Kidney (tissue), 14 donors: Measurements from ENCODE around the gene EIF4G1. TPM values are rescaled to one million over a fixed set of nuclear protein-coding genes. Genes with fewer than 3 reads are reported as not detected.

Experiments
- DNase-seq, 5 donors: peaks; one replicate each; pipeline ENCODE4 v3.0.0-alpha.2; 2013 to 2020
- FAIRE-seq: peaks from 2 replicates; lab custom pipeline; 2012; peaks lifted over from hg19 to GRCh38; lab: Jason Lieb, UNC
- H3K27ac ChIP-seq, 2 donors: one replicate each; pipeline ENCODE4 v1.7.0; 2013; ENCODE audit warnings: low read depth in 2 of 2, low read length in 2 of 2, inconsistent platforms in 1 of 2
- H3K27me3 ChIP-seq: one replicate; pipeline ENCODE4 v1.7.1; 2013; ENCODE audit warnings: low read length, inconsistent platforms; ENCODE audit not compliant: control insufficient read depth, insufficient read depth
- H3K36me3 ChIP-seq, 3 donors: one replicate each; pipeline versions ENCODE4 v1.7.0 to v1.7.1; 2013; ENCODE audit warnings: low read length in 3 of 3, control low read depth in 1 of 3, inconsistent platforms in 1 of 3; ENCODE audit not compliant: insufficient read depth in 3 of 3, control insufficient read depth in 2 of 3
- H3K4me1 ChIP-seq, 3 donors: one replicate each; pipeline versions ENCODE4 v1.7.0 to v1.7.1; 2013; ENCODE audit warnings: low read length in 3 of 3, inconsistent platforms in 1 of 3, low read depth in 1 of 3; ENCODE audit not compliant: control insufficient read depth in 2 of 3, insufficient read depth in 2 of 3
- H3K4me3 ChIP-seq, 3 donors: one replicate each; pipeline versions ENCODE4 v1.7.0 to v1.8.1; 2013; ENCODE audit warnings: low read length in 3 of 3, control low read depth in 1 of 3, inconsistent platforms in 1 of 3
- H3K9ac ChIP-seq, 3 donors: one replicate each; pipeline versions ENCODE4 v1.7.0 to v1.7.1; 2013; ENCODE audit warnings: low read length in 3 of 3, control low read depth in 1 of 3, inconsistent platforms in 1 of 3
- H3K9me3 ChIP-seq, 3 donors: one replicate each; pipeline versions ENCODE4 v1.7.0 to v1.7.1; 2013; ENCODE audit warnings: low read length in 3 of 3, control low read depth in 1 of 3, inconsistent platforms in 1 of 3; ENCODE audit not compliant: control insufficient read depth in 2 of 3, insufficient read depth in 1 of 3
- CTCF ChIP-seq: IDR thresholded peaks from 3 replicates; pipeline ENCODE4 v1.5.1; 2012; ENCODE audit warnings: mild to moderate bottlenecking, moderate library complexity, borderline replicate concordance; ENCODE audit not compliant: insufficient read depth; ENCODE audit errors: extremely low read depth
- intact Hi-C: fragments of 100-400 bp; cut with DNase I; formaldehyde crosslinking; loops from one replicate; pipeline ENCODE4 v1.11.1; 2022
- polyA plus RNA-seq: library from polyadenylated mRNA; stranded (reverse); fragments of 350-450 nt; fragmentation: Illumina TruSeq; extraction: RNeasy Lipid Tissue Mini Kit (QIAGEN cat#74804); gene quantifications from one replicate; pipeline ENCODE4 v1.2.3, GENCODE V29; 2014; ENCODE audit warnings: low read depth, low replicate concordance; ENCODE audit not compliant: insufficient read depth
- total RNA-seq: library from RNA; stranded (reverse); fragmentation: NEBNext Ultra II Directional; extraction: Animal tissue kit (Norgen Biotek cat#: 25700); gene quantifications from one replicate; pipeline ENCODE4 v1.2.1, GENCODE V29; 2021
- donor health status: control.
- donor health status: control.
- donor health status: control.
- donor health status: control.
- donor health status: control.
- donor health status: DM: yes; HTN: yes; CAD: no.
- donor health status: Normal renal cell carcinoma (clear cell type).

Gene EIF4G1
- total and polyA plus RNA-seq, 2 donors from 2014 or later: 118 to 327 TPM

GRCh38 chr3:184317201-184317600, 2.8 kb downstream of the EIF4G1 start:
- FAIRE-seq (no peak), DNase-seq (no peak)
- intact Hi-C loops: no loop called here
- peak overlapping the region in 1 of 3 donors; percentile 87 for H3K9ac ChIP-seq
- peak overlapping the region in 2 of 3 donors; percentile 79 to 90 for H3K4me3 ChIP-seq
- peaks cover 0 to 34% (median 24%) of the 10 kb centered on the region in 3 donors for H3K4me1 ChIP-seq
- TF ChIP-seq CTCF: no peak
- no peak overlapping the region for H3K27ac ChIP-seq
- H3K36me3 ChIP-seq: peaks cover 0 to 29% (median 23%) of the 10 kb centered on the region in 3 donors
- no peaks in the 10 kb centered on the region for H3K27me3 ChIP-seq
- no peaks in the 10 kb centered on the region for H3K9me3 ChIP-seq

GRCh38 chr3:184320104-184320445, 5.7 kb downstream of the EIF4G1 start:
- no peaks in the 10 kb centered on the region for H3K27me3 ChIP-seq
- peaks cover 0 to 34% (median 24%) of the 10 kb centered on the region in 3 donors for H3K4me1 ChIP-seq
- DNase-seq: peak in 1 of 5 donors; percentile 99
- intact Hi-C loops: no loop called here
- H3K36me3 ChIP-seq: peaks cover 0 to 56% (median 46%) of the 10 kb centered on the region in 3 donors
- H3K27ac ChIP-seq: peak overlapping the region; percentile 56 to 72
- peak; percentile 17 for TF ChIP-seq CTCF
- FAIRE-seq: no peak
- no peaks in the 10 kb centered on the region for H3K9me3 ChIP-seq
- H3K9ac ChIP-seq: no peak overlapping the region
- no peak overlapping the region for H3K4me3 ChIP-seq

GRCh38 chr3:184321666-184322065, 7.3 kb downstream of the EIF4G1 start:
- Histone ChIP-seq H3K27ac (no peak overlapping the region), H3K9me3 (no peaks in the 10 kb centered on the region), H3K4me3 (no peak overlapping the region), H3K9ac (no peak overlapping the region), H3K4me1 (peaks cover 0 to 24% (median 19%) of the 10 kb centered on the region in 3 donors), H3K27me3 (no peaks in the 10 kb centered on the region), H3K36me3 (peaks cover 5 to 71% (median 61%) of the 10 kb centered on the region in 3 donors)
- DNase-seq (no peak), FAIRE-seq (no peak)
- TF ChIP-seq CTCF: no peak
- intact Hi-C loops: no loop called here
